Fibroblast of skin of scalp (primary cell): Measurements from ENCODE around the gene ITSN1.
A peak's percentile ranks its signal among the peaks of the same experiment; 100 is the strongest.
"Not testable (repeated sequence)": the region's sequence is repeated elsewhere in the genome, so short reads cannot be mapped to it uniquely, and the experiment has no call there.

Experiments used
- DNase-seq: peaks from one replicate; pipeline ENCODE4 v3.0.0-alpha.2; 2013

ITSN1 gene

DNA sequence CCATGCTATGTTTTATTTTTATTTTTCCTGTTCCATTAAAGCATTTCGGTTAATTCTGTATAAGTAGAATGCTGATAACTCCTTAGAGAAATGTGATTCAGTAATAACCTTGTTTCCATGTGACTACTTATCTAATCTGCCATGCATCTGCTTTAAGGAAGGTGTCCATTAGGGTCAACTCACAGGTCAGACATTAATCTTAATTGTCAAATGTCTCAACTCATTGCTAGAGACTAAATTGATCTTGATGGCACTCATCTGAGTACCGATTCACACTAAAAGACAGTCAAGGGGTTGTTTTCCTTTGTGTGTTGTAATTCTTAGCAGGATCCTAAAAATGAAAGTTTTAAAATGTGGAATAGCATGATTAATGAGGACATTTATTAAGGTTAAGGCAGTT, 41.8 kb downstream of the ITSN1 start:
- DNase-seq, result no peak

DNA sequence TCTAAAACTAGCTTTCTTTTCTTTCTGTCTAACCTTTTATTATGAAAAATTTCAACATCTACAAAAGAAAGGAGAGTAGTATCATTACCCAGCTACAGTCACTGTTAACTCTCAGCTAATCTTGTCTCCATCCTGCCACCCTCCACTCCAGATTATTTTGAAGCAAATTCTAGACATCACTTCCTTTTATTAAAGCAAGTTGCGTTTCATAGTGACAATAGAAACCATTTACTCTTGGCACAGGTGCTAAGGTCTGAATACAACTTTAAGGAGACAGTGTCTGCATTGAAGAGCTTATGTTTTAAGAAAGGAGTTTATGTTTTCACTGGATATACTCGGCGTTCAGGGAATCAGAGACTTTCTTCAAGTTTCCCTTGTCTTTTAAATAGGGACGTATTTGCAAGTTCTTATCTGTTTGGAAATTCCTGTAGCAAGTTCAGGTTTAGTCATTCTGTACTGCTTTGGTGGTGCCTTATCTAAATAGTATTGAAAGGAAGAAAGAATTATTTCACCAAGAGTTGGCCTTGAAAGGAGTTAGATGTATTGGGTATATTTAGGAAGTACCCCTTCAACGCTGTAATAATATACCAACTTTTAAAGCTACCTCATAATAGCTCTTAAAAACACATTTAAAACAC, 42.7 kb downstream of the ITSN1 start:
- DNase-seq, result no peak

DNA sequence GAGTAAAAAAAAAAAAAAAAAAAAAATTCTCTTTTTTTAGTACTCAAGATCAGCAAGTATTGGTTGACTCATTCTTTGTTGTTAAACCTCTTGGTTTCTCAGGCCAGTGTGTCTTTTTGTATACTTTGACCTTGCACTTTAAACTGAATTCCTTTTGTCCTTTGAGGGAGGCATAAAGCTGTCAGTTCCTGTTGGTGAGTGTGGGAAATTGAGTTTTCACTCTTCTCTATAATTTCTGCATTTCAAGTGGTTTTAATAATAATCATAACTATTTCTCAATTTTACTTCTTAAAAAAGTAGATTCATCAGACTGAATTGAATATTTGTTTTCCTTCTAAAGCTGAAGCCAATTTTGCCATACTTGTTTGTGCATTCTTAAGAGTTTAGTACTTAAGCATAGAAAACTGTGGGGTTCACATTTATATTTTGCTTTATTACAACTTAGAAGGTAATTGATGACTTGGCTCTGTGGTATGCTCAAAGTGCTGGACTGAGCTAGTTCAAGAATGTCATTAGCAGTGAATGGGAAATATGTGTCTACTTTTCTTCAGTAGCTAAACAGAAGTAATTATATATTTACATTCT, 43.4 kb downstream of the ITSN1 start:
- peak; percentile 88 for DNase-seq

DNA sequence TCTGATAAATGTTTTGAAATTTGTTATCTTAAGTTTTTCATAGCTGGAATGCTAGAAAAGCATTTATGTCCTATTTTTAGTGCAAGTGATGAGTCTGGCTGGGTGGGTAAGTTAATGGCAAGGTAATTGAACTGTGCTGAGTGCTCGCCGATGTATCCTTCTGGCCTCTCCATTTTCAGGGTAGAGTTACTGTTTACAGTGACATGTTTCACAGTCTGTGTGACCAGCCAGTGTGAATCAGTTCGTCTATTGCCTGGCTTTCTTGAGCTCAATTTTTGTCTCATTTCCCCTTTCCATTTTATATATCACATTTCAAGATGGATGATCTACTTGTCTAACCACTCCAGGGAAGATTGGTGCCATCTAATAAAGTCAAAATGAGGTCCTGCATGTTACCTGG, 44.1 kb downstream of the ITSN1 start:
- no peak for DNase-seq

DNA sequence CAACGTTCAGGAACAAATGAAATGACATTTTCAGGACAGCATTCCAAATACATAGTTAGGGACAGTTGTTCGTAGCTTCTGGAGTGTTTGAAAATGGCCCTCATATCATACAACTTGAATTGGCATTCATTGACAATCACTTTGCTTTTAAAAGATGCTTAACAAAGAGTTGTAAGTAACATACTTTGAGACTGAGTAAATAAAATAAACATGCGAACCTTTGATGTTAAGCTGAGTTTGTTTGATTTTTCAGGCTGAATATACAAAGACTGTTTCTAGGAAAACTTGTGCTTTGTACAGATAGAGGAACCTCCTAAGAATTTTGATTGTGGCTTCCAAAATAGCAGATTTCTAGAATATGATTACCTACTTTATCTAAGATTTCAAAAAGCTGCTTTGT, 45.3 kb downstream of the ITSN1 start:
- DNase-seq, result no peak

DNA sequence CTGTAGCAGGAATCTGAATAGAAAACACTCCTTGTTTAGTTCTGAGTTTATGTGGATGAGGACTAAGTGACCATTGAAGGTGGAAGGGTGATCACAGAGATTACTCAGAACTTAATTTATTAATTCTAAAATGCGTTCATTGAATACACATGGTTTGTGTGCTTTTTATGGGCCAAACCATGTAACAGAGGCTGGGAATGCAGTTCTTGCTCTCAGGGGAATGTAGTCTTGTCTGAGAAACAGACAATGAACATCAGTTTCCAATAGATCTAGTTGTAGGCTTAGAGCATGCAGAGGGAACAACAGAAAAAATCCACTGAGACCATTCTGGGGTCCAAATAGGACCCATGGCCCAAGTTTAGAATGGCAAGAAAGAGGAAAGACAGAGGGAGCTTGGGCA, 46.1 kb downstream of the ITSN1 start:
- DNase-seq, result peak; percentile 78

DNA sequence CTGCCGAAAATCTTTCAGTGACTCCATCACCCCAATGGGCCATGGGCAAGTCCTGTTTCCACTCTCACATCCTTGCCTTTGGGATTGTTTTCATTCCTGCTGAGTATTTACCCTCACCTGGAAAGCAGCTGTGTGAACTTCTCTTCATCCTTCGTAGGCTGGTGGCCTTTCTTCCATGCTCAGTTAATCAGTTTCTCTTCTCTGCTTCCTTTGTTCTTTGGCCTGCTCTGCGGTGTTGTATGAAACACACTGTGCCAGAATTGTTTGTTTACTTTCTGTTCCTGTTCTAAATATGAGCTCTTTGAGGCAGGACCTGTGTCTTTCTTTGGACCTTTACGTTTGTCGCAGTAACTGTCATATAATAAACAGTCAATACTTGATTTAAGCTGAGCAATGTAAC, 48.6 kb downstream of the ITSN1 start:
- DNase-seq, result no peak

DNA sequence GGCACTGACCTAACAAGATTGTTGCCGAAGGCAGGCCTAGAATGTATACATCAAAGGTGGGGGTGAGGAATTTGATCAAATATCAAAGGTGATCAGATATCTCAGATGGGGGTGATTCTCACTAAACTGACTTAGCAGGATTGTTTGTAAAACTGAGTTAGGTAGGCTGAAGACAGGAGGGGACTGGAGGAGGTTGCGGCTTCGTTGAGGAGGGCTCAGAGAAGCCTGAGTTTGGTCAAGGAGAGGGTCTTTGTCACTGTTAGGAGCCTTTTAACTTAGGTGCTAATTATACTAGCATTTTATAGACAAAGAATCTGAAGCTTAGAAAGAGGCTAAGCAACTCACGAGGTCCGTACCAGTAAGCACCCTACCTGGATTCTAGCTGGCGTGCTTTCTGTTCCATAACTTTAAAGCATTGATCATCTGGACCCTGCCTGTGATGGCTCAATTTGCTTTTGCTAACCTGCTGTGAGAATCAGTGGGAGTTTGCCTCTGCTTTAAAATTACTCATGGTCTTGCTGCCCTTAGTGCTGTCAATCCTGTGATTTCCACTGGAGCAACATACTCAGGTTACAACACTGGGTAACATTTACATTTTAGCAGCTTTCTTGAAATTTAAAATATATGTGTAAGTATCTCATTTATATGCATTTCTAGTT, 49.8 kb downstream of the ITSN1 start:
- no peak for DNase-seq

DNA sequence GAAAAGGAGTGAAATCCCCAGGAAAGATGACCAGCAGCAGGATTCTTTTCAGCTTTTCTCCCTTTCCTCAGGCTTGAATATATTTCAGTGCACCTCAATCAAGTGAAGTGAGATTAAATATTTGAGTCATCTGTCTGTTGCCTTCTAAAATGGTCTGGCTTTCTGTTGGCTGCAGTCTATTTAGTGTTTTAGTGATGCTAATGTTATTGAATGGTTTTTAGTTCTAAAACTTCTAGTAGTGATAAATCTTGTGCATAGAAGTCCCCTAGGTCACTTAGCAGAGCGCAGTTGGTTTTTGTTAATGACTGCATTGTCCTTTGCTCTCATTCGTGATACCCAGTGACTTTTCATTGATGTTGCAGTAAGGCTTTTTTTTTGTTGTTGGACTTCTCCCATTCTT, 53.5 kb downstream of the ITSN1 start:
- DNase-seq, result no peak

DNA sequence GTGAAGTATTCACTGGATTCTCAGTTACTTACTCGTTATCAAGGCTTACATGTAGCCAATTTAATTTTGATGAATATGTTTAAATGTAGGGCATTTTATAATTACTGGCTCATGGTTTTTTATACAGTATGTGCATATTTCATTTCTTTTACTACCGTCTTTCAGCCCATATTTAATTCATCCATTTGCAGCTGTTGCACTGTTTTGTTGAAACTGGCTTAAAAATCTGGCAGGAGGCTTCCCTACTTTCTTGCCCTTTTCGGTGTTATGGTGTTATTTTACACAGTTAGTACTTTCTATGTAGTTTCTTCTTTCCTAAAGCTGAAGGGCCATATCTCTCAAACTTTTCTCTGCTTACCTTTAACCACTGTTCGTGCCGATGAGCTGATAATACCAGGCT, 54.2 kb downstream of the ITSN1 start:
- no peak for DNase-seq

DNA sequence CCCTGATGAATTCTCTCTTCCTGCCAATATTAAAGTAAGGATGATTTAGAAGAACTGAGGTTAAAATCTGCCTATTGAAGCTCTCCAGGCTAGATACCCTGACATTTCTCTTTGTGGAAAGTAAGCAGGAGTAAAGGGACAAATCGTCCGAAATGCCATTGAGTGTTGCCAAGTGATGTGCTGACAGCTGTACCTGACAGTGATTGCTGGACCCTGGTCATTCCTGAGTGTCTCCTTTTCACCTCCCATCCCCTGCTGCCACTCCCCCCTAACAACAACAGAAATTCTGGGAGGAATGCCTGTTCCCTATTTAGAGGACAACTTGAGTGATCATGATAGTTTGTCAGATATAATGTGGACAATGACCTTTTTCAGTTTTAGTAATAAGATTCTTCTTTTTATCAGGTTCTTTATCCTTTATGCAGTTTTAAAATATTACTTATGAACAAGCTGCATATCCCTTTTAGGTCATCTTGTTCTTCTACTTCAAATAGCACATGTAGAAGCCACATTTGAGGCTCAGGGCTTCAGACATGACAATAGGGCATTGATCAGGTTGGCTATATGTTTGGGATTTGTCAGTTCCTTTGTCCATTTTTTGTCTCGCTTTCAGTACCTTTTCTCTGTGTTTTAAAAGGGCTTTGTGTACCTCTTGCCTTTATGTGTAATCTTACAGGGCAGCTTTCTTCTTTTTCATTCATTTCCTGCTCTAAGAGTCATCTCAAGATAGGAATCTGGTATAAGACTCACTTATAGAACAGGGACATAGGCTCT, 56.0 kb downstream of the ITSN1 start:
- DNase-seq, result no peak

DNA sequence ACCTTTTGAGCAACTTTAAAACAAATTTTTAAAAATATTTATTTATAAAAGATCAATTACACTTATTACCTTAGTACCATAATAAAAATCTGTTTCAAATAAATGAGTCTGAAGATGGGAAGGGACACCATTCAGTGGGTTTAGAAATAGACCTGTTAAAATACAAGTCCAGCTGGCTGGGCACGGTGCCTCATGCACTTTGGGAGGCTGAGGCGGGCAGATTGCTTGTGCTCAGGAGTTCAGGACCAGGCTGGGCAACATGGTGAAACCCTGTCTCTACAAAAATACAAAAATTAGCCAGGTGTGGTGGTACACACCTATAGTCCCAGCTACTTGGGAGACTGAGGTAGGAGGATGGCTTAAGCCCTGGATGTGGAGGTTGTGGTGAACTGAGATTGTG, 57.0 kb downstream of the ITSN1 start:
- no peak for DNase-seq

DNA sequence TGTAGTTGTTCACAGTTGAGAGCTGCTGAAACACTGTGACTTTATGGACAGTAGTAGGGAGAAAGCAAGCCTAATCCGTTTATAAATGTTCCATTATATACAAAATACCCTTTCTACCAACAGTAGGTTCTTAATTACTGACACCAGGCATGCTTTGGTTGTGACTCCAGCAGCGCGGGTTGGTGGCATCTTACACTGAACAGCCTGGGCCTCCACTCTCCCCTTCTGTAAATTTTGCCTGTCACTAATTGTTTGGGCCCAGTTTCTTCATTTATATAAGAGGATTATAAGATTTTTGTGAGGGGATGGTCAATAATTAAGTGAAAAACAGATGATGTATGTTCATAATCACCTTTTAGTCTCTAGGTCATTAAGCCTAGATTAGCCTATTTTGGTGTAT, 58.2 kb downstream of the ITSN1 start:
- no peak for DNase-seq

DNA sequence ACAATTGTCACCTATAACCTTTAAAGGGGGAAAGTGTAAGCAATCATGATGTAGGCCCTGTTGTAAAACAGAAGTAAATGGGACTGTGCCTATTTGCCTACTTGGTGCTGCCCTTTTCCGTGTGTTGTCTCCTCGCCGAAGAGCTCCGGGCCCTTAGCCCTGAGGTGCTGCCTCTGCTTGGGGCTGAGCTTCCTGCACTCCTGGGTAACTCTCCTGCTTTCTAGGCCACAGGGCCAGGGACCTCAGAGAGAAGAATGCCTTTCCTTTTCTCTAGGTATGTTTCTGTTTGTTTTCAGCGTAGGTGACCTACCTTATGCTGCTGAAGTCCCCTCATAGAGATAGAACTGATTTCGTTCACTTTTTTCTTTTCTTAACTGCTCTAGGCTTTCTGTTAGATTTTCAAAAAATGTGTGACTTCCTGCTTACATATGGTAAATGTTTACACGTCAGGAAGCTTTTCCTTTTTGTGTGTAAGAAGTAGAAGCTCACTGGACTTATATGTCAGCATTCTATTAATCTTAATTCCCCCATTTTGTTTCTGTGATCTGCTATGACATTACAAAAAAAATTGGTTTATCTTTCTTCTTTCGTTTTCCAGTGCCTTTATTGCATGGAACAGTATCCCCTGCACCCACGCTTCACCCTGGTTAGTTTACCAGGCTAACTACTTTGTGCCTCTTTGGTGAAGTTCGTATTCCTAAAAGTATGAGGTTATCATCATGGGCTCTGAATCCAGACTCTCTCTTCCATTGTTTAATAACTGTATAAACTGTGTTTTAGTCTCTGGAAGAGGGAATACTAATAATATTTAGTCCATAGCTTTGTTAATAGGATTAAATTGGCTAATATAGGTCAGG, 61.7 kb downstream of the ITSN1 start:
- no peak for DNase-seq

DNA sequence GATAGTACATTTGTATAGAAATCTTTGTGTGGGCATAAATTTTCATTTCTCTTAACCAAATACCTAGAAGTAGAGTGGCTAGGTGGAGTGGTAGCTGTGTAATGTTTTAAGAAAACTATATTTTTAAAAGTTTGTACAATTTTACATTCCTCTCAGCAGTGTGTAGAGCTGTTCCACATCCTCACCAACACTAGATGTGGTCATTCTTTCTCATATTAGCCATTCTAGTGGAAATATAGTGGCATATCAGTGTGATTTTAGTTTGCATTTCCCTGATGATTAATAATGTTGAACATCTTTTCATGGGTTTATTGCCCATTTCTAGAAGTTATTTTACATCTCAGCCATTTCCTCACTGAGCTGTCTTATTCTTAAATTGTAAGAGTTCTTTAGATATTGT, 65.5 kb downstream of the ITSN1 start:
- DNase-seq, result no peak

DNA sequence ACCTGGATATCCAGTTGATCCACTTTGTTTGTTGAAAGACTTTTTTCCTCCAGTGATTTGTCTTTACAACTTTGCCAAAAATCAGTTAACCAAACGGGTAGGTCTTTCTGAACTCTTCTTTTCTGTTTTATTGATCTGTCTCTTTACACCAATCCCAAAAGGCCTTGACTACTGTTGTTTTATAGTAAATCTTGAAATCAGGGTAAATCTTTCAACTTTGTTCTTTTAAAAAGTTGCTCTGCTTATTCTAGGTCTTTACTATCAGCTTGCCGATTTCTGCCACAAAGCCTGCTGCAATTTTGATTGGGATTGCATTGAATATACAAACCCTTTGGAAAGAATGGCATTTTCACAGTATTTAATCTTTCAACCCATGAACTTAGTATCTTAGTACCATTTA, 66.6 kb downstream of the ITSN1 start:
- DNase-seq, result no peak

DNA sequence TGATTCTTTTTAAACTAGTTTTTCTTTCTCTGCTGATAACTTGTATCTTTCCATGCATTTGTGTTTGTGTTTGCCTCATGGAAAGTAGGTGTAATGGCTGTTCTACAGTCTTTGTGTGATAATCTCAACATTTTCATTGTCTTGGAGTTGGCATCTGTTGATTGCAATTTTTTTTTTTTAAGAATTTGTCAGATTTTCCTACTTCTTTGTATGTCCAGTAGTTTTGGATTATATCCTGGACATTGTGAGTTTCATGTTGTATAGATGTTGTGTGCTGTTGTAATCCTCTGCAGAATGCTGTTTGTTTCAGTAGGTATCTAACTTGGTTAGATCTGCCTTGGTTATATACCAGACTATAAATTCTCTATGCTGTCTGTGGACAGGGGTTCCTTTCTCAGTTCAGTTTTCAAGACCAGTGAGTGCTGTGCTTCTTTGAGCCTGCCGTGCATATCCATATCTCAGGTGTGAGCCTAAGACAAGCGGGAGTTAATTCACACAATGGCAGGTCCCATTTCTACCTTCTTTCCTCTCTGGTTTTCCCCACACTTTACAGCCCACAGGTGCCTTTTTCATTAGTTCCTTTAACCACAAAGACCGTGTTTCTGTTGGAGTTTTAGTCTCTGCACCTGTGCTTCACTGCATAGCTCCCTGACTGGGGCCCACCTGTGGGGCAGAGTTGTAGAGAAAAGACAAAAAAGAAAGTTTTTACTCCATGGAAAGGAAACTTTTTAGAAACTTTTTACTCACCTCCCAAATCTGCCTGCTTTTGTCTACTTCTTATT, 69.9 kb downstream of the ITSN1 start:
- no peak for DNase-seq

DNA sequence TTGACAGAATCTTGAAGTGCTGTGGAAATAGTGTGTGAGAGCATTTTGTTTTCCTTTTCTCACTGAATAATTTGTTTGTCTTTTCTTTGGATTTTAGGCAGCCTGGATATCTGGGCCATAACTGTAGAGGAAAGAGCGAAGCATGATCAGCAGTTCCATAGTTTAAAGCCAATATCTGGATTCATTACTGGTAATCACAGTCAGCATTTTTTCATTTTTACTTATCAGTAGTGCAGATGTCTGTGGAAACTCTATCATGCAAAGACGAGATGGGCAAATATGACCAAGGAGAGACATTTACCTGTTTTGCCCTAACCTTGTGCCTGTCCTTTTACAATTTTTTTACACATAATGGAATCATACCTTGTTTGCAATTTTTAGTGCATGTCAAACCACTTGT, 78.8 kb downstream of the ITSN1 start:
- no peak for DNase-seq

DNA sequence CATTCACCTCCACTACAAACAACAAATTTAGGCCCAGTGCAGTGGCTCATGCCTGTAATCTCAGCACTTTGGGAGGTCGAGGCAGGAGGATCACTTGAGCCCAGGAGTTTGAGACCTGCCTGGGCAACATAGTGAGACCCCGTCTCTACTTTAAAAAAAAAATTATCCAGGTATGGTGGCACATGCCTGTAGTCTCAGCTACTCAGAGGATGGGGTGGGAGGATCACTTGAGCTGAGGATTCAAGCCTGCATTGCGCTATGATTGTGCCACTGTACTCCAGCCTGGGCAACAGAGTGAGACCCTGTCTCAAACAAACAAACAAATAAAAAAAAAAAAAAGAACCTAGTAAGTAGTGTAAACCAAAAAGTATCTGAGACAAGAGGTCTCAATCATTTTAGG, 86.8 kb downstream of the ITSN1 start:
- DNase-seq, result not testable (repeated sequence)

DNA sequence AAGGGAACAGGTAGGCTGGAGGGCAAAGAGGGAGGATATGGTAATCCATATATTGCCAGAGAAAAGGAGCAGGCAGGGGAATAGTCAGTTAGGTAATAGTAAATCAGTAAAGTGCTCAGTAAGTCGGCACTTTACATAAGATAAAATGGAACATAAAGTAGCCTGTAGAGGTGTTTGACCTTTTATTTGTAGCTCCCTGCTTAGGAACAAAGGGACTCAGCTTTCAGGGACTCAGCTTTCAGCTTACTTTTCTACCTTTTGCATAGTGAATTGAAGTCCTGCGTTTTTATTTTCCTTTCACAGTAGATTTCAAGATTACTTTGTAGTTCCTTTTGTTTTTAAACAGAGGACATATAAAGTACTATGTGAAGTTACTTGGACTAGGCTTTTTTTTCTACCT, 87.3 kb downstream of the ITSN1 start:
- DNase-seq, result no peak

DNA sequence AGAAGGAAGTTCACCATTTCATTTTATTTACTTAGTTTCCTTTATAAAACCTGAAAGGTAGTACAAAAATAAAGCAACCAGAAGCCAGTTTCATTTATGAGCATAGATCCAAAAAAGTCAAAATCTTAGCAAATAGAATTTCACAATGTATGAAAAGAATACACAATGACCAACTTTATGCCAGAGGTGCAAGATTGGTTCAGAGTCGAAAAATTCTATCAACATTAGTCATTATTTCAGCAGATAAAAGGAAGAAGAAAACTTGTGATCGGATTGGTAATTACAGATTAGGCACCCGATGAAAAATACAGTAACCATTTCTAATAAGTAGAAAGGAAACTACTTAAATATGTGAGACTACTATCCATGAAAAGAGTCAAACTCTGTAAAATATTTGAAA, 89.1 kb downstream of the ITSN1 start:
- no peak for DNase-seq

DNA sequence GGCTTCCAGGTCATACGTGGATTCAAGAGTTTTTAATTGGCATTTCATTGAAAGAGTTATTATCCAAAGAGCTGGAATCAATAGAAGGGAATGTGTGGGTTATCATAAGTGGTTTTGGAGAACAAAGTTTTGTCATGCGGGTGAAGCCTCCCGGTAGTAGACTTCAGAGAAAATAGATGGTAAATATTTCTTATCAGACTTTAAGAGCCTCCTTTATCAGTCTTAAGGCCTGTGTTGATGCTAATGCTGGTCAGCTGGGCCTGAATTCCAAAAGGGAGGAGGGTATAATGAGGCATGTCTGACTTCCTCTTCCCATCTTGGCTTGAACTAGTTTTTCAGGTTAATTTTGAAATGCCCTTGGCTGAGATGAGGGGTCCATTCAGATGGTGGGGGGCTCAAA, 89.7 kb downstream of the ITSN1 start:
- no peak for DNase-seq
